ENCODE results near the gene FAM81B. TPM values are rescaled to one million over a fixed set of nuclear protein-coding genes. Genes with fewer than 3 reads are reported as not detected.

Gene FAM81B
- total RNA-seq, 1 donor from 2014 or later: 6.2 TPM

DNA sequence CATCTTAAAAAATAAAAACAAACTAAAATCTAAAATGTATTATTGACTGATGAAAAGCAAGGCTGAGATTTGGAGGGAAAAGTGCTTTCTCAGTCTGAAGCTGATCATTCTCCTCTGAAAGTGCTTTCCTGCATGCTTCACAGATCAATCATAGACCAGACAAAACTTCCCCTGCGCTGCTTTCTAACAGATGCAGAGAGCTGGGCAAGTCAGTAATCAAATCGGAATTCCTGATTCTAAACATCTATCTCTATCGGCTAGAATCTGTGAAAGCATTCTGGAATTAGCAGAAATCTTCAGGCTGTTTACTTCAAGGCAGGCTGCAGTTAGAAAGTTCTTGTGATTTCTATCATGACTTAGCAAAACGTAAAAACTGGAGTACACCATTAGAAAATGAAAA is 15.6 kb upstream of the FAM81B start:
- Histone ChIP-seq H3K9me3 (replicated peaks) (peaks cover 10% of the 10 kb centered on the region), H3K4me3 (no peak overlapping the region), H3K27me3 (ENCODE audit: low read depth) (no peaks in the 10 kb centered on the region), H3K27ac (replicated peaks) (no peak overlapping the region), H3K36me3 (no peaks in the 10 kb centered on the region), H3K4me1 (no peaks in the 10 kb centered on the region)
- TF ChIP-seq, protein P1, sequence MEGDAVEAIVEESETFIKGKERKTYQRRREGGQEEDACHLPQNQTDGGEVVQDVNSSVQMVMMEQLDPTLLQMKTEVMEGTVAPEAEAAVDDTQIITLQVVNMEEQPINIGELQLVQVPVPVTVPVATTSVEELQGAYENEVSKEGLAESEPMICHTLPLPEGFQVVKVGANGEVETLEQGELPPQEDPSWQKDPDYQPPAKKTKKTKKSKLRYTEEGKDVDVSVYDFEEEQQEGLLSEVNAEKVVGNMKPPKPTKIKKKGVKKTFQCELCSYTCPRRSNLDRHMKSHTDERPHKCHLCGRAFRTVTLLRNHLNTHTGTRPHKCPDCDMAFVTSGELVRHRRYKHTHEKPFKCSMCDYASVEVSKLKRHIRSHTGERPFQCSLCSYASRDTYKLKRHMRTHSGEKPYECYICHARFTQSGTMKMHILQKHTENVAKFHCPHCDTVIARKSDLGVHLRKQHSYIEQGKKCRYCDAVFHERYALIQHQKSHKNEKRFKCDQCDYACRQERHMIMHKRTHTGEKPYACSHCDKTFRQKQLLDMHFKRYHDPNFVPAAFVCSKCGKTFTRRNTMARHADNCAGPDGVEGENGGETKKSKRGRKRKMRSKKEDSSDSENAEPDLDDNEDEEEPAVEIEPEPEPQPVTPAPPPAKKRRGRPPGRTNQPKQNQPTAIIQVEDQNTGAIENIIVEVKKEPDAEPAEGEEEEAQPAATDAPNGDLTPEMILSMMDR (IDR thresholded peaks at IDR 0.05; ENCODE audit: borderline replicate concordance): no peak
- DNase-seq: no peak
- intact Hi-C loops (cut with micrococcal nuclease): no loop called here

DNA sequence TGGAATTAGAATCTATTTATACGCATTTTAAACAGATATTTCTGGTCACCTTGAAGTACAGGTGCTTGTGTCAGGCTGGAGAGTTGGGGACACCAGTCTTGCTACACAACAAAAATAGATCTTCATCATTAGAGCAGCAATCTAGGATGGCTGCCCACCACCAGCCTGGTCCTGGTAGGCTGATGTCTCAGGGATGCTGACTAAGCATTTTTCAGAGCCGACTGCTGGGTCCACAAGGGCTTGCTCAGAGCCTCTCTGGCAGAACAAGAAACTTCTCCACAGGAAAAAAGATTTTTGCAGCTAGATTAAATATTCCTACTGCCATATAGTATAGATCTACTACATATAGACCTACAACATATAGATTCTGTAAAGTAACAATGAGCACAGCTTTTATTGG is 12.0 kb upstream of the FAM81B start:
- H3K9me3 ChIP-seq (replicated peaks): peaks cover 11% of the 10 kb centered on the region
- TF ChIP-seq, protein P1 (IDR thresholded peaks at IDR 0.05; ENCODE audit: borderline replicate concordance): no peak
- H3K36me3 ChIP-seq: no peaks in the 10 kb centered on the region
- intact Hi-C loops (cut with micrococcal nuclease): no loop called here
- no peak for DNase-seq
- no peaks in the 10 kb centered on the region for H3K27me3 ChIP-seq (ENCODE audit: low read depth)
- no peaks in the 10 kb centered on the region for H3K4me1 ChIP-seq
- H3K4me3 ChIP-seq: no peak overlapping the region
- no peak overlapping the region for H3K27ac ChIP-seq (replicated peaks)

DNA sequence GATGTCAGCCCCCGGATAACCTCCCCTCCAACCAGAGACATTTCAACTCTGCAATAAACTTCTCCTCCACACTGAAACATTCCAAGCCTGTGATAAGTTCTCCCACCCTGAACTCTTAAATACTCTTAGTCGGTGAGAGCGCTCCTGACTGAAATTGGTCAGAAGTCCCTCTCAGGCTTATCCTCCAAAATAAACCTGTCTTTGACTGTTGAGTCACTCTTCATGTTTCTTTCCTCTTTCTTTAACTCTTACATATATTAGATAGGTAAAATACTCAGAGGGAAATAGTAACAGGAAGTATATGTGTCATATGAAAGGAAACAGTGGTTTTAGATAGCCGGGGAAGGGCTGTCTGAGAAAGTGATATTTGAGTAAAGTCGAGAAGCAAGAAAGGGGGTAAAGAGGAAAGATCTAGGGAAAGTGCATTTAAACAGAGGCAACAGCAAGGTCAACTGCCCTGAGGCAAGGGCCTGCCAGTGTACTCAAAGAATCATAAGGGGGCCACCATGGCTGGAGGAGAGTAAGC is 11.0 kb upstream of the FAM81B start:
- TF ChIP-seq, protein P1 (IDR thresholded peaks at IDR 0.05; ENCODE audit: borderline replicate concordance): no peak
- DNase-seq: no peak
- no peaks in the 10 kb centered on the region for H3K36me3 ChIP-seq
- H3K4me3 ChIP-seq: no peak overlapping the region
- no peak overlapping the region for H3K27ac ChIP-seq (replicated peaks)
- no peaks in the 10 kb centered on the region for H3K4me1 ChIP-seq
- intact Hi-C loops (cut with micrococcal nuclease): no loop called here
- peaks cover 11% of the 10 kb centered on the region for H3K9me3 ChIP-seq (replicated peaks)
- no peaks in the 10 kb centered on the region for H3K27me3 ChIP-seq (ENCODE audit: low read depth)

DNA sequence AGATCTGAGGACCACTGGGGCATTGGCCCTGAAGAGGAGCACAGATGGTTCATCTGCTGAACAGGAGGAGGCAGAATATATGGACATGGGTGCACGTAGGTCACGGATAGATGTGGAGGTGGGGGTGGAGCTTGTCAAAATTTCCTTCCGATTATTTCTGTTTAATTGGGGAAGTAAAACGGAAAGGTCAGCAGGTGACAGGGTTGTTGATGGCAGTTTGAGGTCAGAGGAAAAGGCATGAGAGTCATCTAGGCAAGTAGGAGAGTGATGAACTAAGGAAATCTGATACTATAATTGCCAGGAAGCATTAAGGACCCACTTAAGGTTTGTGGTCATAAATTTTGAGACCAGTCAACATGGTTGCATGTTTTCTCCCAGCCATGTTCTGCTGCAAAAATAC is 8.4 kb upstream of the FAM81B start:
- TF ChIP-seq, protein P1 (IDR thresholded peaks at IDR 0.05; ENCODE audit: borderline replicate concordance): no peak
- H3K9me3 ChIP-seq (replicated peaks): peaks cover 25% of the 10 kb centered on the region
- no peaks in the 10 kb centered on the region for H3K27me3 ChIP-seq (ENCODE audit: low read depth)
- no peaks in the 10 kb centered on the region for H3K4me1 ChIP-seq
- intact Hi-C loops (cut with micrococcal nuclease): no loop called here
- no peak overlapping the region for H3K27ac ChIP-seq (replicated peaks)
- DNase-seq: no peak
- H3K4me3 ChIP-seq: no peak overlapping the region
- no peaks in the 10 kb centered on the region for H3K36me3 ChIP-seq

DNA sequence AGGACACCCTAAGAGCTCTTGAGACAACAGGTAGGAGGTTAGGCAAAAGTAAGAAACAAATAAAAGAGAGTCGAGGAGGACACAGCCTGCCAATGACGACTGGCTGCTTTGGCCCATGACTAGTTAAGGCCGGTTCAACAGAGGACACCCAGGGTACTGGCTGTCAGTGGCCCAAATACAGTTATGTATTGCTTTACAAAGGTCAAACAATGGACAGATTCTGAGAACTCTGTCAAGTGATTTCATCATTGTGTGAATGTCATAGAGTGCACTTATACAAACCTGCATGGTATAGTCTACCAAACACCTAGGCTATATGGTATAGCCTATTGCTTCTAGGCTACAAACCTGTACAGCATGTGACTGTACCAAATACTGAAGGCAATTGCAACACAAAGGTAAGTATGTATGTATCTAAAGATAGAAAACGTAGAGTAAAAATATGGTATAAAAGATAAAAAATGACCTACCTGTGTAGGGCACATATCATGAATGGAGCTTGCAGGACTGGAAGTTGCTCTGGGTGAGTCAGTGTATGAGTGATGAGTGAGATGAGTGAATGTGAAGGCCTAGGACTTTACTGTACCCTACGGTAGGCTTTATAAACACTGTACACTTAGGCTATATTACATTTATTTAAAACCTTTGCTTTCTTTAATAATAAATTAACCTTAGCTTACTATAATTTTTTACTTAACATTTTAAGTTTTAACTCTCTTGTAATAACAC is 6.5 kb upstream of the FAM81B start:
- no peaks in the 10 kb centered on the region for H3K36me3 ChIP-seq
- H3K4me1 ChIP-seq: no peaks in the 10 kb centered on the region
- H3K27ac ChIP-seq (replicated peaks): no peak overlapping the region
- H3K27me3 ChIP-seq (ENCODE audit: low read depth): no peaks in the 10 kb centered on the region
- no peak overlapping the region for H3K4me3 ChIP-seq
- TF ChIP-seq, protein P1 (IDR thresholded peaks at IDR 0.05; ENCODE audit: borderline replicate concordance): no peak
- intact Hi-C loops (cut with micrococcal nuclease): no loop called here
- no peak for DNase-seq
- peaks cover 25% of the 10 kb centered on the region for H3K9me3 ChIP-seq (replicated peaks)

Measured in left ventricle myocardium inferior (tissue), 1 donor.